HG03066 (cell line): Measurements from ENCODE around the gene ITGAD.
"Not testable (repeated sequence)": the region's sequence is repeated elsewhere in the genome, so short reads cannot be mapped to it uniquely, and the experiment has no call there.

ENCODE experiments used
- ATAC-seq: cut with Tn5 transposase; IDR thresholded peaks from one replicate; pipeline ENCODE4 v1.9.1; 2021; ENCODE audit warnings: low read depth; ENCODE audit not compliant: unreplicated experiment

ITGAD gene

GRCh38 chr16:31401436-31401835 is 8.3 kb downstream of the ITGAD start:
- ATAC-seq = no peak

DNA sequence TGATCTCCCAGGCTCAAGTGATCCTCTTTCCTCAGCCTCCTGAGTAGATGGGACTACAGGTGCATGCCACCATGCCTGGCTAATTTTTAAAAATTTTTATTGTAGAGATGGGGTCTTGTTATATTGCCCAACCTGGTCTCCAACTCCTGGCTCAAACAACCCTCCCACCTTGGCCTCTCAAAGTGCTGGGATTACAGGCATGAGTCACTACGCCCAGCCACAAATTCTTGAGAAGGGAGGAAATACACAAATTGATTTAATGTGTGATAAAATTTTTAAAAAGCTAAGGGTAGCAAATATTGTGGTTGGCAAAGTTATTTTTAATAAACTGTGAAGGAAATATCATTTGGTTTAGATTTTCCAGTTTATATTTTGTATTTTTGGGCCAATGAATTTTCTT is 9.6 kb downstream of the ITGAD start:
- no peak for ATAC-seq

- no peak for ATAC-seq
Observed at GRCh38 chr16:31403590-31404352, 10.6 kb downstream of the ITGAD start.

DNA sequence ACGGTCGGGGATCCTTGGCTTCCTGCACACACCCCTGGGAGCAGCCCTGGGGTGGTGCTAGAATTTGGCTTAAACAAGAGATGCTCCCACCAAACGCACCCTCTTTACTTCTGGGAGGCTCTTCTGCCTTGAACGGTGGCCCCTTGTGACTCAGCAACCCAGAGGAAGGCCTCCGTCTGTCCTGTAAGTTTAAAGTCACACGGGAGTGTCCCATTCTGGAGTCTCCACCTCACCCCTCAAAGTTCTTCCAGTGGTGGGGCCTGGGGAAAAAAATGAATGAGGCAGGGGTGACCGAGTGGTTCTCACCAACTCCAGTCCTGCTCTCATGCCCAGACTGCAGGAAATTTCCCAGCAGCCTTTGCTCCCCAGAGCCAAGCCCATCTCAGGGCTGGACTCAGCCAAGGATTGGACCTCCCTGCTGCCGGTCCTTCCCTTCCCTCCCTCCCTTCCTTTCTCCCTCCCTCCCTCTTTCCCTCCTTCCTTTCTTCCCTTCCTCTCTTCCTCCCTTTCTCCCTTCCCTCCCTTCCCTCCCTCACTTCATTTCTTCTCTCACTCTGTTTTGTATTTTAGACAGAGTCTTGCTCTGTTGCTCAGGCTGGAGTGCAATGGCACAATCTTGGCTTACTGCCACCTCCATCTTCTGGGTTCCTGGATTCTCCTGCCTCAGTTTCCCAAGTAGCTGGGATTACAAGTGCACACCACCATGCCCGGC is 11.4 kb downstream of the ITGAD start:
- no peak for ATAC-seq

GRCh38 chr16:31407406-31407805 is 14.3 kb downstream of the ITGAD start:
- no peak for ATAC-seq

DNA sequence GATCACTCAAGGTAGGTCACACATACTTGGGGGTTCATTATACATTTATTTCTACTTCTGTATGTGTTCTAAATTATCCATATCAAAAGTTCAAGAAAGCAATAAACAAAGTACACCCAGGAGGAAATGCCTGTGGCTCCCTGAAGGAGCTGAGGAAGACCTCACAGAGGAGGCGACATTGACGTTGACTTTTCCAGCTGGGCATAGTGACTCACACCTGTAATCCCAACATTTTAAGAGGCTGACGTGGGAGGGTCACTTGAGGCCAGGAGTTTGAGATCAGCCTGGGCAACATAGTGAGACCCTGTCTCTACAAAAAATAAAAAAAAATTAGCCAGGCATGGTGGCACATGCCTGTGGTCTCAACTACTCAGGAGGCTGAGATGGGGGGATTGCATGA is 16.3 kb downstream of the ITGAD start:
- ATAC-seq = no peak

DNA sequence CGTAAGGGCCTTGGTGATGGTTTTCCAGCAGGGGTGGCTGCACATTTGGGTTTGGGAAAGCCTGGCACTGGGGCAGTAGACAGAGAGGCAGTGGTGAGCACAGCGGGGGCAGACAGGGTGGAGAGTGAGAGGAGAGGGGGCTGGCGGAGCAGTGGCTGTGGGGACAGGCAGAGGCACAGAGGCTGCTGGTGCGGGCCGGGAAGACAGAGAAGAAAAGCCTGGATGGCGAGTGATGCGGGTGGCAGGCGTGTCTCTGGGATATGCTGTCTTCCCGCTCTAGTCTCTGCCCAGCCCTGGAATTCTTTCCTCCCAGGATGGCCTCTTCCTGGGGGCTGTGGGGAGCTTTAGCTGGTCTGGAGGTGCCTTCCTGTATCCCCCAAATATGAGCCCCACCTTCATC is 16.9 kb downstream of the ITGAD start:
- no peak for ATAC-seq

GRCh38 chr16:31411024-31411844 is 18.1 kb downstream of the ITGAD start:
- ATAC-seq = no peak

DNA sequence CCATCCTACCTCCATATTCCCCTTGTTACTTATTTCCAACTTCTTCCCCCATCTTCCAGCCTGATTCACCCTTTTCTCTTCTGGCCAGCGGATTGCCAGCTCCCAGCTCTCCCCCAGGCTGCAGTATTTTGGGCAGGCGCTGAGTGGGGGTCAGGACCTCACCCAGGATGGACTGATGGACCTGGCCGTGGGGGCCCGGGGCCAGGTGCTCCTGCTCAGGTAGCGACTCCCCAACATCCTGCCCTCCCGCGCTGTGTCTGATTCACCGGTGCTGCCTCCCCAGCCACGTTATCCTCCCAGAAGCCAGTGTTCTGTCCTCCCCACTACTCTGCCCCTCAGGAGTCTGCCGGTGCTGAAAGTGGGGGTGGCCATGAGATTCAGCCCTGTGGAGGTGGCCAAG is 19.6 kb downstream of the ITGAD start:
- no peak for ATAC-seq

DNA sequence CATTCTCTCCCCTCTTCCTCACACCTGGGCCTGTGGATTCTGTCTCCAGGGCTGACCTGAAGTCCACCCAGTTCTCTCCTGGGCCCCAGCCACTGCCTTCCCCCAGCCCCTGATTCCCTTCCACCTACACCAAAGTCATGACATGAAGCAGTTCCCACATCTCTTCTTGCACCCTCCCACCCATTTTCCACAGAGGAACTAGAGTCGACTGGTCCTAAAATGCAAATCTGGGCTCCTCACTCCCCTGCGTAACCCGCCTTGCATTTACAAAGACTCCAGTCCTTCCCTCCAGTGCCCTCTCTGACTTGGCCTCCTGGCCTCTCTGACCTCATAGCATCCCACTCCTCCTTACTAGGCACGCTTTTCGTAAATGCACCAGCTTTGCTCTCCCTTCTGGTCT is 20.2 kb downstream of the ITGAD start:
- ATAC-seq = no peak

GRCh38 chr16:31413943-31414342 is 20.8 kb downstream of the ITGAD start:
- ATAC-seq = no peak

DNA sequence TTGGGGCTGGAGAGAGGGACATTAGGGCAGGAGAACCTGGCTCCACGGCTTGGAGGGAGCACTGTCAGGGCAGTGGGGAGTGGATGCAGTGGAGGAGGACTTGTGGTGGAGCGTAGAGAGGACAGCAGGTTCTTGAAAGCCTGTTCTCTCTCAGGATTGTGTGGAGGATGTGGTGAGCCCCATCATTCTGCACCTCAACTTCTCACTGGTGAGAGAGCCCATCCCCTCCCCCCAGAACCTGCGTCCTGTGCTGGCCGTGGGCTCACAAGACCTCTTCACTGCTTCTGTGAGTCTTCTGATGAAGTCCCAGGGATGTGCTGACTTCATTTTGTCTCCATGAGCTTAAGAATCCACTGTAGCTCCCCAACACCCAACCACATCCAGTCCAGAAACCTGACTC is 21.6 kb downstream of the ITGAD start:
- ATAC-seq = no peak

- no peak for ATAC-seq
Observed at GRCh38 chr16:31416371-31416770, 23.2 kb downstream of the ITGAD start.

DNA sequence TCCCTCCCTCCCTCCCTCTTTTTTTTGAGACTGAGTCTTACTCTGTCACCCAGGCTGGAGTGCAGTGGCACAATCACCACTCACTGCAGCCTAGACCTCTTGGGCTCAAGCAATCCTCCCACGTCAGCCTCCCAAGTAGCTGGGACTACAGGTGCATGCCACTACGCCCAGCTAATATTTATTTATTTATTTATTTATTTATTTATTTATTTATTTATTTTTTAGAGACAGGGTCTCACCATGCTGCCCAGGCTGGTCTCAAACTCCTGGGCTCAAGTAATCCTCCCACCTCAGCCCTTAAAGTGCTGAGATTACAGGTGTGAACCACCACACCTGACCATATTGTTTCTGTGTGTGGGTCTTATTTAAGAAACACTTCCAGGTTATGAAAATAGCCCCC is 23.9 kb downstream of the ITGAD start:
- ATAC-seq = not testable (repeated sequence)

- no peak for ATAC-seq
Observed at GRCh38 chr16:31417916-31418315, 24.8 kb downstream of the ITGAD start.

GRCh38 chr16:31420037-31420436 is 26.9 kb downstream of the ITGAD start:
- ATAC-seq = no peak

DNA sequence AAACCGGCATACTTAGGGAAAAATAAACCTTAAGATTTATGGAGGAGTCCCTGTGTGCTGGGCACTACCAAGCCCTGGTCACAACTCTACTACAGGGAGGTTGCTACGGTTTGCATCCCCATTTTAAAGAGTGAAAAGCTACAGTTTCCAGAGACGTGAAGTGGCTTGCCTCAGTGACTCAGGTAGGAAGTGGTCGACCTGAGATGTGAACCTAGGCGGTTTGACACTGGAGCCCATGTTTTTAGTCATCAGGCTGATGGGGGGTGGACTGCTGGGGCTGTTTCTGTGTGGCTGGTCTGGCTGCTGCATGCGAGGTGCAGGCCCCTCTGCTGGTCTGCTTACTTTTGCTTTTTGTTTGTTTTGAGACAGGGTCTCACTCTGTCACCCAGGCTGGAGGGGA is 28.5 kb downstream of the ITGAD start:
- no peak for ATAC-seq

GRCh38 chr16:31423241-31423640 is 30.1 kb downstream of the ITGAD start:
- ATAC-seq = no peak

DNA sequence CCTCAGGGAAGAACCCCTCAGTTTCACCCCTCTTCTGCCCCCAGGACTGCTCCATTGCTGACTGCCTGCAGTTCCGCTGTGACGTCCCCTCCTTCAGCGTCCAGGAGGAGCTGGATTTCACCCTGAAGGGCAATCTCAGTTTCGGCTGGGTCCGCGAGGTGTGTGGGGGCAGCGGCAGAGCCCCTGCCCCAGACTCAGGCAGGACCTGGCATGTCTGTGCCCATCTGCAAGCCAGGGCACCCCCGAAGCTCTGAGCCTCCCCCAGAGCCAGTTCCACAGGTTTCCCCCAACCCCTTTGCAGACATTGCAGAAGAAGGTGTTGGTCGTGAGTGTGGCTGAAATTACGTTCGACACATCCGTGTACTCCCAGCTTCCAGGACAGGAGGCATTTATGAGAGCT is 30.7 kb downstream of the ITGAD start:
- no peak for ATAC-seq

DNA sequence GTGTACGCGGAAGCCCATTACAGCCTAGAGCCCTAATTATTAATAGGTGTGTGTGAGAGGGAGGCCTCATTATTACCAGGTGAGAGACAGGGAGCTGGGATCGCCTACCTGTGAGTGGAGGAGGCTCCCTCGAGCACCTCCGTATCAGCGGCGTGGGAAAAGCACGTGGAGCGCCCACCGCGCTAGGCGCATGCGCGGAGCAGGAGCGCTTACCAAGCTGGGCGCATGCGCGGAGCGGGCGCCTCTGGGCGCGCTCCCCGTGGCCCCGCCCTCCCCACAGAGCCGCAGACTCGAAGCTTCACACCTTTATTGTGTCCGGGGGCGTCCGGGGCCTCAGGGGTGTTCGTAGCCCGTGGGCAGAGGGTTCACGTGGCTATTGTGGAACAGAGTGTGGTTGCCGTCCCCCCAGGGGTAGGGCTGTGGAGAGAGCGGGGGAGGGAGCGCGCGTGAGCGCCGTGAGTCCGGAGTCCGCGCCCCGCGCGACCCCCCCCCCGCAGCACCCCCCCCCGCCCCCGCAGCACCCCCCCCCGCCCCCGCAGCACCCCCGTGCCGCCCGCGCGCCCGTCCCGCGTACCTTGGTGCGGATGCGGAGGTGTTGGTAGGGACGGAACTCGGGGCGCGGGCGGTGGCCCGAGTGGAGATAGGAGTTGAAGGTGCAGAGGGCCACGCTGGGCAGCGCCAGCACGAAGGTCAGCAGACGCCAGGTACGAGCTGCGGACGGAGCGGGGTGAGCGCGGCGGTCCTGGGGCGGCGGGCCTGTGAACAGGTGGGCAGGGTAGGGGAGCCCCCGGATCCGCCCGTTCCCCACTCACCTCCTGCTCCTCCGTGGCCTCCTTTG is 34.5 kb downstream of the ITGAD start:
- ATAC-seq = no peak

DNA sequence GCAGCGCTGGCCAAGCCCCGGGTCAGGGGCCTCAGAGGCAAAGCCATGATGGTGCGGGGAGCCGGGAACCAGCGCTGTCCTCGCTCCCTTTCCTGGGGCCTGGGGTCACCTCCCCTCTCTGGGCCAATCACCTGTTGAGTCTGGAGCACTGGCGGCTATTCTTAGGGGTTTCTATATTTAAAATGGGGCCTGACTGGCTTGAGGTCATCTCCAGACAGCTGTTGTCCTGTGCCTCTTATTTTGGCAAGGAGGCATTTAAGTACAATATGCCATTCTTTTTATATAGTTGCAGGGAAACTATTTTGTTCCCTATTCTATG is 35.1 kb downstream of the ITGAD start, which contains the start of gene COX6A2:
Gene COX6A2 (minus strand): TSS at position 82 of the 319 bp plus-strand sequence. CDS start 35 bp downstream, at position 47.
- no peak for ATAC-seq
